HG02642 (cell line): ENCODE data around the gene FOXF2.

ENCODE experiments used
- ATAC-seq: cut with Tn5 transposase; IDR thresholded peaks from one replicate; pipeline ENCODE4 v1.9.1; 2021; ENCODE audit warnings: mild to moderate bottlenecking; ENCODE audit not compliant: unreplicated experiment, poor library complexity

The FOXF2 gene

GRCh38 chr6:1405221-1405620 lies 15.8 kb downstream of the FOXF2 start:
- ATAC-seq, result no peak

- no peak for ATAC-seq
These were observed 17.1 kb downstream of the FOXF2 start for GRCh38 chr6:1406306-1407072.

- ATAC-seq, result no peak
These were observed 18.2 kb downstream of the FOXF2 start for GRCh38 chr6:1407499-1407990.

GRCh38 chr6:1409774-1410465 lies 20.5 kb downstream of the FOXF2 start:
- no peak for ATAC-seq

- no peak for ATAC-seq
These were observed 23.5 kb downstream of the FOXF2 start for GRCh38 chr6:1412901-1413300.

DNA sequence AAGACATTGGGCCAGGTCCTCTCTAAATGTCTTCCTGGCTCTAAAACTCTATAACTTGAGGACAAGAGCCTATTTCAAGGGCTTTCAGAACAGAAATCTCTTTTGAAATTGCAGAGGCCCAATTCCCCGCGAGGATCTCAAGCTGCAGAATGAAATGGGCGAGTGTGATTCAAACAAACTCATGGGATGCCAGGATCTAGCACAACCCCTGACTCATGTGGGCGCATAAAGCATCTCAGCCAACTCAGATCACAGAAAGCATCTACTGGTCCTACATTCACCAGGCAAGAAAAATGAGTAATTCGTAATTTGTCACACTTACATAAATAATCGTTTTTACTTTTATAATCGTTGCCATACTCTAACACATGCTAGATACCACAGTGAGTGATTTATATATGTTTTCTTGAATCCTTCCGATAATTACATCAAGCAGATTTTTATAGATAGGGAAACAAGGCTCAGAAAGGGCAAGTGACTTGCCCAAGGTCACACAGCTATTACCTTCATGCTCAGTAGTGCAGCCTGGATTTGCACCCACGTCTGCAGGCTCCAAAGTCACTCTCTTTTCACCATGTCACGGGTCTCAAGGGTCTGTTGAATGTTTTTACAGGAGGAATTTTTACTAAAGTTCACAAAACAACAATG lies 26.2 kb downstream of the FOXF2 start:
- ATAC-seq, result no peak

GRCh38 chr6:1416191-1416760 lies 26.9 kb downstream of the FOXF2 start:
- no peak for ATAC-seq

- ATAC-seq, result no peak
These were observed 27.4 kb downstream of the FOXF2 start for GRCh38 chr6:1416820-1417219.

- ATAC-seq, result no peak
These were observed 28.3 kb downstream of the FOXF2 start for GRCh38 chr6:1417718-1418117.

GRCh38 chr6:1418471-1419191 lies 29.3 kb downstream of the FOXF2 start:
- no peak for ATAC-seq

DNA sequence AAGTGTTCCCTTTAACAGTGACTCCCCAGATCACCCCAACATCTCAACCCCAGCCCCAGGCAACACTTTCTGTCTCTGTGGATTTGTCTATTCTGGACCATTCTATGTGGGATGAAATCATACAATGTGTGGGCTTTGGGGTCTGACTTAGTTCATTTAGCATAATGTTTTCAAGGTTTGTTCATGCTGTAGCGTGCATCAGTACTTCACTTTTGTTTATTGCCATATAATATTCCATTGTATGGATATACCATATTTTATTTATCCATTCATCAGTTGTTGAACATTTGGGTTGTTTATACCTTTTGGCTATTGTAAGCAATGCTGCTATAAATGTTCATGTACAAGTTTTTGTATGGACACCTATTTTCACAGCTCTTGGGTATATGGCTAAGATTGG lies 31.0 kb downstream of the FOXF2 start:
- ATAC-seq, result no peak

DNA sequence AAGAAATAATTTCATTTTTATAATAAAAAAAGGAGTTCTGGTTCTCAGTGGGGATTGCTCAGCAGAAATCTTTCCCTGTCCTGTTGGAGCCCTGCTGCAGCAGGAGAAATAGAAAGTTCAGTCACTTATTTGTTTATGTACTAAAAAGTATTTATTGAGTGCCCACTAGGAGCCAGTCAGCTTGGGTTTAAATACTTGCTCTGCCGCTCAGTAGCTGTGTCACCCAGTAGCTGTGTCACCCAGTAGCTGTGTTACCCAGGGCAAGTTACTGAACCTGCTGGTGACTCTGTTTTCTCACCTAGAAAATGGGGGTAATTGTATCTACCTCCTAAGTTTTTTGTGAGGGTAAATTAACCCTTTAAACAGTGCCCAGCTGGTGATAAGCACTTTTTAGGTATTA lies 32.9 kb downstream of the FOXF2 start:
- ATAC-seq, result no peak

DNA sequence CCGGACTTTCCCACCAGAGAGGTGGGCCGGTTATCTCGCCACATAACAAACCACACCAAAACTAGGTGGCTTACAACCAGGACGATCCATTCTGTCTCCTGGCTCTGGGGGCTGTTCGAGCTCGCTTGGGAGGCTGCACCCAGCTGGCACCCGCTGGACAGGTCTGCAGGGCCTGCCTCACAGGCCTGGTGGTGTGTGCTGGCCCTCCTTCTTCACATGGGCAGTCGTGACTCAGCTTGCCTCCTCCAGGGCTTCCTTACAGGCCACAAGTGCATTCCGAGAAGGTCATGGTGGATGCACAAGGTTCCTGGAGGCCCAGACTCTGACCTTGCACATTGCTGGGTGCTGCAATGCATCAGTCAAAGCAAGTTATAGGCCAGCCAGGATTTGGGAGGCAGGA lies 34.2 kb downstream of the FOXF2 start:
- no peak for ATAC-seq

DNA sequence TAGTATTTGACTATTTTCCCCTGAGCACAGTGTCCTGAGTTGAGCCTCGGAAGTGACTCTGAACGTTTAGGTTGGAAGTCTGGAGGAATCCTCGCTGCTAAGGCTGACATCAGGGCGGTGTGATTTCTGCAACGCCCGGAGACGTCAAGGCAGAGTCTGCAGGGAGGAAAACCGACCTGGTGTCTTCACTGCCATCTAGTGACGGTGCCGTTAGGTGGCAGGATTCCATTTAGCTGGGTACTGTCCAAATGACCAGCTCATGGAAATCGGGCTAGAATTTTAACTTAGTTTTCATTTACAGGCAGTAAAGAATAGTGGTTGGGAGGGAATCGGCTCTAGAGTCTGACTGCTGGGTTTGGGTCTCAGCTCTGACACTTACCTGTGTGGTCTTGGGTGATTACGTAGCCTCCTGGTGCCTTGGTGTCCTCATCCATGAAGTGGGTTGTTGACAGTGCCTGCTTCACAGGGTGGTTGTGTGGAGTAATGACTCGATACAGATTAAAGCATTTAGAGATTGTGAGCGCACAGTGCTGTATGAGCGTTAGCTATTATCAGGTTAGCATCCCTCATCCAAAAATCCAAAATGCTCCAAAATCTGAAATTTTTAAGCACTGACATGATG lies 35.0 kb downstream of the FOXF2 start:
- no peak for ATAC-seq

DNA sequence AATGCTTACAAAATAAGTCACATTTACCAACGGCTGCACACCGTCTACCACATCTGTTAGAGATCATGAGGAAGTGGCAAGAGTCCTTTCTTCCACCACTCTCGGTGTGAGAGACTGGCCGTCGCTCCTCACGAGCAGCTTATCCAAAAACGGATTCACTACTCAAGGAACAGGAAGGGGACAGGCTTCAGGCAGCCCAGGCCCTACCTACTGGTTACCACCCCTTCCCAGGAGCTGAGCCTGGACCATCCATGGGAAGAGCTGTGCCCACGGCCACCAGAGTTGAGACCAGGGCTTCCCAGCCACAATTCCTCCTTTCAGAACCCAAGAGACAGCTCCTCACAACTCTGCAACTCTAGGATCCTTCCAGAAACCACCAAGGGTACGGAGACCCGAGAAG lies 37.0 kb downstream of the FOXF2 start:
- ATAC-seq, result no peak

DNA sequence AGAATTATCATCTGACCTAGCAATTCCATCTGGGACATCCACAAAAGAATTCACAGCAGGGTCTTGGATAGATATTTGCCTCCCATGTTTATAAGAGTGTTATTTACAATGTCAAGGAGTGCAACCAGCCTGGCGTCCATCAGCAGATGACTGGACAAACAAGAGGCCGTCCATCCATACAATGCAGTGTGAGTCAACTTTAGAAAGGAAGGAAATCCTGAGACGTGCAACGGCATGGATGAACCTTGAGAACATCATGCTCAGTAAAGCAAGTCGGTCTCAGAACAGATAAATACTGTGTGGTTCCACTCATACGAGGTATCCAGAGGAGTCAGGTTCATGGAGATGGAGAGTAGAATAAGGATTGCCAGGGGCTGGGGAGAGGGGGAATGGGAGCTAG lies 46.4 kb downstream of the FOXF2 start:
- no peak for ATAC-seq

GRCh38 chr6:1436334-1437306 lies 47.2 kb downstream of the FOXF2 start:
- ATAC-seq, result no peak

DNA sequence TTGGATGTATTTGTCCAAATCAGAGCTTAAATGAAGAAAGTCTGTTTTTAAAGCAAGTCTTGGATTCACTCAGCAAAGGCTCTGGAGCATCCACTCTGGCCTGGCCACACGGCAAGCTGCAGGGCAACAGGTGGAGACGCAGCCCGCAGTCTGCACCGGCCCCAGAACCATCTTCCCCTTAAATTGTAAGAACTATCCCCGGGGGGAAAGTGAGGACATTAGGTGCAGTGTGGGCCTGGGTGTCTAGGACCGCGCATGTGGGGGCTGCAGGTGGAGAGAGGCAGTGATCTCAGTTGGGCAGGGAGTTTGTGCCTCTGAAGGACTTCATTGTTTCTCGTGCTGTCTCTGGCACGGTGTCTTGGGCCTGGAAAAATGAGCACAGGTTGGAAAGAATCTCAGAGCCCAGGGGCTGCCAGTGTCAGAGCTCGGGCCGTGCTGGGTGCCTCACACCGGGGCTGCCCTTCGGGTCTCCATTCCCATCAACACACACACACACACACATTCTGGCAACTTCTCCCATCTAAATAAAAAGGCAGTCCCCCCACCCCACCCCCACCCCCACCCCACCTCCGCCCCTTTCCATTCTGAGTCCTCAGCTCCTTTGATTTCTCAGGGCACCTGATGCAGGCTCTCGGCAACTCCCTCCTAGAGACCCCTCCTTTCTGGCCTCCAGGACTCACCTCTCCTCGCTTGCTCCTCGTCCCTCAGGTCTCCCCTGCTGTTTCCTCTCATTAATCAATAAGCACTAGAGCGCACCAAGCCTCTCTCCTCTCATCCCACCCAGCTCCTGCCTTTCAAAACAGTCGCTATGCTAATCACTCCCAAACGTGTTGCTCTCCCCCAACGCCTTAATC lies 48.4 kb downstream of the FOXF2 start:
- ATAC-seq, result no peak
